ENCODE measurements around the gene GJB5.

GJB5 gene

GRCh38 chr1:34777519-34778321 lies 22.9 kb downstream of the GJB5 start:
- DNase-seq = no peak

GRCh38 chr1:34778381-34778780 lies 23.5 kb downstream of the GJB5 start:
- DNase-seq = no peak

GRCh38 chr1:34779005-34779404 lies 24.2 kb downstream of the GJB5 start:
- DNase-seq = no peak

GRCh38 chr1:34779526-34779925 lies 24.7 kb downstream of the GJB5 start:
- no peak for DNase-seq

- DNase-seq = no peak
Measured at GRCh38 chr1:34779962-34780361, 25.1 kb downstream of the GJB5 start.

GRCh38 chr1:34780528-34780927 lies 25.7 kb downstream of the GJB5 start:
- DNase-seq = no peak

GRCh38 chr1:34781071-34781843 lies 26.4 kb downstream of the GJB5 start, which contains the start of gene GJB3:
Gene GJB3, plus strand, starts transcription at chr1:34781214. Its CDS starts 3,549 bp downstream, at chr1:34784763.
- DNase-seq = peak; percentile 44 to 55

GRCh38 chr1:34781844-34782391 lies 27.1 kb downstream of the GJB5 start:
- DNase-seq = no peak

GRCh38 chr1:34784751-34785221 lies 29.9 kb downstream of the GJB5 start:
- DNase-seq = no peak

- no peak for DNase-seq
Measured at GRCh38 chr1:34785231-34785874, 30.5 kb downstream of the GJB5 start.

GRCh38 chr1:34785875-34786470 lies 31.1 kb downstream of the GJB5 start:
- no peak for DNase-seq

GRCh38 chr1:34786521-34787325 lies 31.9 kb downstream of the GJB5 start:
- peak; percentile 23 to 45 for DNase-seq

- no peak for DNase-seq
Measured at GRCh38 chr1:34787461-34788420, 32.9 kb downstream of the GJB5 start.

- DNase-seq = no peak
Measured at GRCh38 chr1:34790985-34791384, 36.1 kb downstream of the GJB5 start.

GRCh38 chr1:34792424-34792823 lies 37.6 kb downstream of the GJB5 start:
- DNase-seq = no peak

- DNase-seq = no peak
Measured at GRCh38 chr1:34792868-34793727, 38.3 kb downstream of the GJB5 start, which contains the start of gene GJA4. Gene GJA4, plus strand, starts transcription at chr1:34792999. Its CDS starts 1,215 bp downstream, at chr1:34794214.

GRCh38 chr1:34794001-34794789 lies 39.3 kb downstream of the GJB5 start:
- DNase-seq = no peak

GRCh38 chr1:34794790-34795180 lies 39.9 kb downstream of the GJB5 start:
- DNase-seq = no peak

- no peak for DNase-seq
Measured at GRCh38 chr1:34795916-34796315, 41.1 kb downstream of the GJB5 start.

All from NCI-H1930 (cell line).